Testis (tissue), 2 donors: ENCODE results near the gene SCAPER.

Source experiments
- POLR2A ChIP-seq: fragments of 450-650 bp; IDR thresholded peaks from one replicate; pipeline ENCODE4 v1.6.1; 2017; ENCODE audit warnings: antibody characterized with exemption, mild to moderate bottlenecking, moderate library complexity
- TF ChIP-seq, protein P1 (sequence below), 3 experiments: fragments of 450-650 bp in 2 of 3; fragments of 200-600 bp in 1 of 3; sonication (generic) in 1 of 3; IDR thresholded peaks; one replicate each; pipeline ENCODE4 v1.5.1; 2016 to 2019; ENCODE audit warnings: antibody characterized with exemption in 3 of 3, mild to moderate bottlenecking in 2 of 3, moderate library complexity in 1 of 3

DNA sequence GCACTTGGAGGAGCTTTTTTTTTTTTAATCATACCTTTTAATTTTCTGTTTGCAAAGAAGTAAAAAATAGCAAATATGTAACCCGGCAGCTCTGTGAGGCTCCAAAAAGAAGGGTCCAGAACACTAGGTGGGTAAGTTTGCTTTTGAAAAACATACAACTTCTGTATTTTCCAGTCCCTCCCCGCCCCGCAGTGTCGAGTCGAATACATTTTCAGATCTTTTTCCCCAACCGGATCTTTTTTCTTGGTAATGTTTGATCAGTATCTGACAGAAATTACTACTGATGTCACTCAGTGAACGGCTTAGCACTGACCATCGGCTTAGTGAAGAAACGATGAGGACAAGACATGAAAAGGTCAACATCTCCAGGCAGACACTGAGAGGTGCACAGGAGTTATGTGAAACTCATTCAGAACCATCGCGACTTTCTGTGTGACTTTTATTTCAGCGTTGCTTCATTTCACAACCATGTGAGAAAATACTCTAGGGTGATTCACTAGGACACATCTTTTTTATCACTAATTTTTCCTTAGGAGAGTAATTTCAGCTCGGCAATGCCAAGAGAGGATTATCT lies 557.6 kb downstream of the SCAPER start:
- no peak for TF ChIP-seq POLR2A
- TF ChIP-seq, protein P1, sequence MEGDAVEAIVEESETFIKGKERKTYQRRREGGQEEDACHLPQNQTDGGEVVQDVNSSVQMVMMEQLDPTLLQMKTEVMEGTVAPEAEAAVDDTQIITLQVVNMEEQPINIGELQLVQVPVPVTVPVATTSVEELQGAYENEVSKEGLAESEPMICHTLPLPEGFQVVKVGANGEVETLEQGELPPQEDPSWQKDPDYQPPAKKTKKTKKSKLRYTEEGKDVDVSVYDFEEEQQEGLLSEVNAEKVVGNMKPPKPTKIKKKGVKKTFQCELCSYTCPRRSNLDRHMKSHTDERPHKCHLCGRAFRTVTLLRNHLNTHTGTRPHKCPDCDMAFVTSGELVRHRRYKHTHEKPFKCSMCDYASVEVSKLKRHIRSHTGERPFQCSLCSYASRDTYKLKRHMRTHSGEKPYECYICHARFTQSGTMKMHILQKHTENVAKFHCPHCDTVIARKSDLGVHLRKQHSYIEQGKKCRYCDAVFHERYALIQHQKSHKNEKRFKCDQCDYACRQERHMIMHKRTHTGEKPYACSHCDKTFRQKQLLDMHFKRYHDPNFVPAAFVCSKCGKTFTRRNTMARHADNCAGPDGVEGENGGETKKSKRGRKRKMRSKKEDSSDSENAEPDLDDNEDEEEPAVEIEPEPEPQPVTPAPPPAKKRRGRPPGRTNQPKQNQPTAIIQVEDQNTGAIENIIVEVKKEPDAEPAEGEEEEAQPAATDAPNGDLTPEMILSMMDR (IDR thresholded peaks at IDR 0.05): no peak
